DOHH2 (cell line): ENCODE measurements around the gene RPS6KA2.

Experiments used
- H3F3A ChIP-seq: fragments of 200-600 bp; sonication (generic), shearing (Covaris generic); 2 replicates; pipeline ENCODE4 v1.6.0; 2016; ENCODE audit warnings: antibody characterized with exemption, mild to moderate bottlenecking; ENCODE audit not compliant: control insufficient read depth, insufficient read depth
- H3K27ac ChIP-seq: fragments of 200-600 bp; sonication (generic); 2 replicates; pipeline ENCODE4 v1.5.1; 2014; ENCODE audit warnings: low read depth, mild to moderate bottlenecking, low read length, moderate library complexity
- H3K27me3 ChIP-seq: fragments of 200-600 bp; sonication (generic); 2 replicates; pipeline ENCODE4 v1.6.1; 2014; ENCODE audit warnings: mild to moderate bottlenecking, low read length, mixed read lengths; ENCODE audit not compliant: control insufficient read depth
- H3K36me3 ChIP-seq: fragments of 200-600 bp; sonication (generic); 2 replicates; pipeline ENCODE4 v1.6.1; 2014; ENCODE audit warnings: mild to moderate bottlenecking, low read length, moderate library complexity, mixed read lengths; ENCODE audit not compliant: control insufficient read depth
- H3K4me1 ChIP-seq: fragments of 200-600 bp; sonication (generic); 2 replicates; pipeline ENCODE4 v1.6.1; 2014; ENCODE audit warnings: mild to moderate bottlenecking, low read length, mixed read lengths; ENCODE audit not compliant: control insufficient read depth
- H3K4me2 ChIP-seq: fragments of 200-600 bp; sonication (generic); 2 replicates; pipeline ENCODE4 v1.6.0; 2014; ENCODE audit warnings: mild to moderate bottlenecking, low read length, moderate library complexity
- H3K4me3 ChIP-seq: fragments of 200-600 bp; sonication (generic); 2 replicates; pipeline ENCODE4 v1.5.1; 2014; ENCODE audit warnings: mild to moderate bottlenecking, low read length, mixed read lengths
- H3K79me2 ChIP-seq: fragments of 200-600 bp; sonication (generic); 2 replicates; pipeline ENCODE4 v1.6.1; 2014; ENCODE audit warnings: mild to moderate bottlenecking, low read length, mixed read lengths; ENCODE audit not compliant: control insufficient read depth
- H3K9me2 ChIP-seq: fragments of 200-600 bp; sonication (generic); replicated peaks from 2 replicates; pipeline ENCODE4 v1.6.1; 2014; ENCODE audit warnings: mild to moderate bottlenecking, low read length, mixed read lengths; ENCODE audit not compliant: control insufficient read depth
- H3K9me3 ChIP-seq: fragments of 200-600 bp; sonication (generic); 2 replicates; pipeline ENCODE4 v1.6.1; 2014; ENCODE audit warnings: antibody characterized with exemption, low read length, mixed read lengths; ENCODE audit not compliant: control insufficient read depth, insufficient read depth
- H4K20me1 ChIP-seq: fragments of 200-600 bp; sonication (generic); 2 replicates; pipeline ENCODE4 v1.6.0; 2014; ENCODE audit warnings: low read depth, mild to moderate bottlenecking, antibody characterized with exemption, low read length, moderate library complexity; ENCODE audit not compliant: control insufficient read depth, insufficient read depth
- CTCF ChIP-seq: fragments of 200-600 bp; sonication (generic); IDR thresholded peaks from one replicate; pipeline ENCODE4 v1.5.1; 2014; ENCODE audit warnings: antibody characterized with exemption, mild to moderate bottlenecking, low read depth, low read length; ENCODE audit not compliant: poor library complexity, severe bottlenecking
- EZH2phosphoT487 ChIP-seq: fragments of 200-600 bp; sonication (generic); IDR thresholded peaks from 2 replicates; pipeline ENCODE4 v1.6.1; 2017; ENCODE audit warnings: borderline replicate concordance, mild to moderate bottlenecking, antibody characterized with exemption, low read length, moderate library complexity, mixed read lengths

Gene RPS6KA2

DNA sequence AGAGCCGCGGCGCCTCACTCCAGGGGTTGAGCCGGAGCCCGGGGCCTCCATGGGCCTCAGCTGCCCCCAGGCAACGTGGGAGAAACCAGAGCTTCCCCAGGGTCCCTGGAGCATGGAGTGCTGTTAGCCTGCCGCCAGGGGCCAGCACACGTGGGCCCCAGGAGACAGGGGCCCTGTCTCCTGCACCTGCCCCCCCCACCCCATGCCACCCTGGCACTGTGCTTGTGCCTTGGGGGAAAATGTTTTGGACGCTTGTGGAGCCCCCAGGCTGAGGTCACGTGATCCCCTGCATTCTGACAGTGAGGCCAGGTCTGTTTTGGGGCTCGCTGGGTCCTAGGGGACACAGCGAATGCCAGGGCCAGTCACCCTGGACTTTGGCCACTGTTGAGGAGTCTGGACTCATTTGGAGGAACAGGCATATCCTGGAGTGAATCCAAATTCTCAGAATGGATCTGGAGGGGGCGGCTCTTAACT is 214.1 kb downstream of the RPS6KA2 start:
- Histone ChIP-seq H3K9me2 (no peaks in the 10 kb centered on the region), H3K4me2 (no peak overlapping the region), H3K4me1 (no peaks in the 10 kb centered on the region), H3K4me3 (no peak overlapping the region), H3K36me3 (no peaks in the 10 kb centered on the region), H3F3A (no peaks in the 10 kb centered on the region), H3K9me3 (no peaks in the 10 kb centered on the region; the same call in 1 of the 2 replicates), H4K20me1 (0 out of 2 replicates have a peak, but pooled peaks cover 2% of the 10 kb centered on the region), H3K79me2 (no peaks in the 10 kb centered on the region), H3K27ac (no peak overlapping the region), H3K27me3 (no peaks in the 10 kb centered on the region)
- TF ChIP-seq CTCF, result no peak
- TF ChIP-seq EZH2phosphoT487, result no peak

- H3K4me1 ChIP-seq, result no peaks in the 10 kb centered on the region
- H3K27ac ChIP-seq, result no peak overlapping the region
- no peaks in the 10 kb centered on the region for H3K9me2 ChIP-seq
- no peaks in the 10 kb centered on the region for H3K27me3 ChIP-seq
- H3K9me3 ChIP-seq, result no peaks in the 10 kb centered on the region; the same call in 1 of the 2 replicates
- no peaks in the 10 kb centered on the region for H3K36me3 ChIP-seq
- no peak overlapping the region for H3K4me2 ChIP-seq
- H3K4me3 ChIP-seq, result no peak overlapping the region
- 0 out of 2 replicates have a peak, but pooled peaks cover 2% of the 10 kb centered on the region for H4K20me1 ChIP-seq
- no peaks in the 10 kb centered on the region for H3F3A ChIP-seq
- no peaks in the 10 kb centered on the region for H3K79me2 ChIP-seq
- TF ChIP-seq CTCF (no peak), EZH2phosphoT487 (no peak)
Observed at GRCh38 chr6:166412156-166412910, 214.7 kb downstream of the RPS6KA2 start.

- Histone ChIP-seq H3F3A (no peaks in the 10 kb centered on the region), H4K20me1 (0 out of 2 replicates have a peak, but pooled peaks cover under 1% of the 10 kb centered on the region), H3K4me3 (no peak overlapping the region), H3K36me3 (no peaks in the 10 kb centered on the region), H3K4me2 (no peak overlapping the region), H3K27me3 (no peaks in the 10 kb centered on the region), H3K79me2 (no peaks in the 10 kb centered on the region), H3K4me1 (no peaks in the 10 kb centered on the region), H3K27ac (no peak overlapping the region), H3K9me2 (no peaks in the 10 kb centered on the region), H3K9me3 (no peaks in the 10 kb centered on the region; the same call in 1 of the 2 replicates)
- TF ChIP-seq CTCF (no peak), EZH2phosphoT487 (no peak)
Observed at GRCh38 chr6:166411721-166412151, 215.3 kb downstream of the RPS6KA2 start.
